NCI-H2196 treated with DMSO at 0.1 percent for 48 hours (cell line): Measurements from ENCODE around the gene ZNF793.
A peak's percentile ranks its signal among the peaks of the same experiment; 100 is the strongest.

ENCODE experiments used
- DNase-seq: peaks from one replicate; lab custom pipeline; 2025; ENCODE audit not compliant: unreplicated experiment; lab: John Stamatoyannopoulos, UW

Gene ZNF793

GRCh38 chr19:37506387-37507166 is at the start of gene ZNF793:
TSS of gene ZNF793 (plus strand) at chr19:37506939. CDS start at chr19:37523440, 16,501 bp downstream.
- peak; percentile 68 for DNase-seq

GRCh38 chr19:37466277-37466797 is 40.4 kb upstream of the ZNF793 start:
- DNase-seq = no peak

- peak; percentile 93 for DNase-seq
These were observed 39.7 kb upstream of the ZNF793 start, which contains the start of gene ZNF569 for GRCh38 chr19:37466798-37467607. TSS of gene ZNF569 (minus strand) at chr19:37467444. CDS start at chr19:37444921, 22,523 bp downstream.

- DNase-seq = no peak
These were observed 39.1 kb upstream of the ZNF793 start for GRCh38 chr19:37467608-37468090.

GRCh38 chr19:37468961-37469777 is 37.6 kb upstream of the ZNF793 start, which contains the start of gene ZNF570:
TSS of gene ZNF570 (plus strand) at chr19:37469356. CDS start at chr19:37470355, 999 bp downstream.
- peak; percentile 77 for DNase-seq

- DNase-seq = no peak
These were observed 36.5 kb upstream of the ZNF793 start for GRCh38 chr19:37470216-37470615.

GRCh38 chr19:37472165-37472564 is 34.6 kb upstream of the ZNF793 start:
- DNase-seq = no peak

- no peak for DNase-seq
These were observed 22.2 kb upstream of the ZNF793 start for GRCh38 chr19:37484406-37485168.

GRCh38 chr19:37492213-37492612 is 14.5 kb upstream of the ZNF793 start:
- no peak for DNase-seq

- no peak for DNase-seq
These were observed 767 bp upstream of the ZNF793 start for GRCh38 chr19:37505958-37506386.

GRCh38 chr19:37507167-37507464 is 377 bp downstream of the ZNF793 start:
- no peak for DNase-seq

GRCh38 chr19:37511186-37511585 is 4.4 kb downstream of the ZNF793 start:
- no peak for DNase-seq

- no peak for DNase-seq
These were observed 5.1 kb downstream of the ZNF793 start for GRCh38 chr19:37511821-37512220.

GRCh38 chr19:37513397-37513796 is 6.7 kb downstream of the ZNF793 start:
- no peak for DNase-seq

- DNase-seq = no peak
These were observed 13.2 kb downstream of the ZNF793 start for GRCh38 chr19:37519890-37520289.

GRCh38 chr19:37537391-37537947 is 30.7 kb downstream of the ZNF793 start:
- DNase-seq = no peak

GRCh38 chr19:37551129-37551993 is 44.6 kb downstream of the ZNF793 start:
- DNase-seq = no peak

- no peak for DNase-seq
These were observed 56.8 kb downstream of the ZNF793 start for GRCh38 chr19:37563518-37563917.
